Stimulated activated CD4-positive, alpha-beta T cell treated with anti-CD3 and anti-CD28 coated beads, Interleukin-12 subunit alpha, Interleukin-12 subunit beta, amount 100 ng/mL, for 24 hours (primary cell): ENCODE data around the gene SSU72.

Source experiments
- DNase-seq, 2 experiments: peaks; one replicate each; pipeline ENCODE4 v3.0.0-alpha.2; 2020; ENCODE audit warnings: low read depth in 2 of 2

Gene SSU72

DNA sequence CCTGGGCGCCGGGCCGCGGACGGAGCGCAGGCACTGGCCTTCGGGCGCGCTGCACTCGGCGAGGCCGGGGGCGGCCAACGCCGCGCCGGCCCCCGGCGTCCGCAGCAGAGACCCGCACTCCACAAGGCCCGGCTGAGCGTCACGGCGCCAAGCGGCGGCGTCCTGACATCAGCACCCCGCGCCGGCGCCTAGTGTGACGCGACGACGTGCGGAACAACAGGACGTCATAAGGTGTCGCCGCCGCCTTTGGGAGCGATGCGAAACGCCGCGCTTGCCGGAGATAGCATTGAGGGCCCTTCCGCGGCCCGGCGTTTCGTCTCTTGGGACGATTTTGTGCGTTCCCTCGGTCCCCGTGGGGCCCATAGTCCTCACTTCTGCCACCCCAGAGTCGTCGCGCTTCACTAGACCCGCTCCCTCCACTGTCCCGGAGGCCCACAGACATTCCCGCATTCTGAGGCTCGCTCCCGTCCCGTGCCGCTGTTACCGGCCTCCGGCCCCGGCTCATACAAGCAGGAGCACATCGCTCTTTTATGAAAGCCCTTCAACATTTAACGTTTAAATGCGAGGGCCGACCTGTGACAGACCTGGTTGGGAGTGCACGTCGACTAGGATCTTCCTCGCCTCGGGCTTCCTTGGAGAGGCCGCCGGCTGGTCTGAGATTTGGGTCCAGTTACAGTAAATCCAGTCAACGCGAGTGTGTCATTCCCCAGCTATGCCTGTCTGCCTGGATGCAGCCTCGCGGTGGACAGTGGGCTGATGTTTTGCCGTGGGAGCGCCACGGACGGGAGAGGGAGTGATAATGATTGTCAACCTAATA, at the start of gene SSU72:
Gene SSU72 (minus strand): TSS at position 143 of the 817 bp plus-strand sequence. CDS start 306 bp downstream, outside the sequence.
- DNase-seq: peak; percentile 82 to 86

DNA sequence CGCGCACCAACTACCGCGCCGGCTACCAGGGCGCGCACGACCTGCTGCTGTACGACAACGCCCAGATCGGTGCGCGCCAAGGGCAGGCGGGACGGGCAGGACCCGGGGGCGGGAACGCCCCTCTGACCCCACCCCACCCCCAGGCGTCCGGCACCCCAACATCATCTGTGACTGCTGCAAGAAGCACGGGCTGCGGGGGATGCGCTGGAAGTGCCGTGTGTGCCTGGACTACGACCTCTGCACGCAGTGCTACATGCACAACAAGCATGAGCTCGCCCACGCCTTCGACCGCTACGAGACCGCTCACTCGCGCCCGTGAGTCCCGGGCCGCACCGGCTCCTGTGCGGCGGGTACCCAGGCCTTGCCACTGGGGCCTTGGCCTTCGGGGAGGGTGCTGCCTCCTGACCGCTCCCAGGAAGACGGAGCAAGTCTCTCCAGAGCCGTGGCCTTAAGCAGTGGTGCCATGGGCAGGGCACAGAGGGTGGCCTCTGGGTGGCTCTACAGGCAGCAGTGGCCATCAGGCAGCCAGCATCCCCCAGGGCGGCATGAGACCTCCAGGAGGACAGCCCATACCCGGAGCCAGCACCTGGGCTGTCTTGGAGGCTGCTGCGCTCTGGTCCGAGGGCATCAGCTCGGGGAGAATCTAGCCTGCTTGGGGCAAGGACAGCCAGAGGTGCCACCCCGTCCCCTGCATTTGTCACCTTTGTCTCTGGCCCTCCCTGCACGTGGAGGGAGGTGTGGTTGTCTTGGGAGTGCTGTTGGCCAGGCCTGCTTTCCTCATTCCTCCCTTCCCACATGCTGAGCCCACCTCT, 49.2 kb upstream of the SSU72 start:
- DNase-seq: no peak

DNA sequence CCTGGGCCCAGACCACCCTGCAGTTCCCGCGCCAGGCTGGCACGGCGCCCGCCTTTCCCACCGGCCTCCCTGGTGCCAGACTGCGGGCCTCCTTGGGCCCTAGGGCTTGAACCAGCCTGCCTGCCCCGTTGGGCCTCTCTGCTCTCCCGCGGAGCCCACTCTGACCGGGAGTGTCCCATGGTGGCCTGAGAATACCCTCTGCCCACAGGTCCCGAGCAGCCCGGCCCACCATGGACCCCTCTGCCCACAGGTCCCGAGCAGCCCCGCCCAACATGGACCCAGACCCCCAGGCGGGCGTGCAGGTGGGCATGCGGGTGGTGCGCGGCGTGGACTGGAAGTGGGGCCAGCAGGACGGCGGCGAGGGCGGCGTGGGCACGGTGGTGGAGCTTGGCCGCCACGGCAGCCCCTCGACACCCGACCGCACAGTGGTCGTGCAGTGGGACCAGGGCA, 48.5 kb upstream of the SSU72 start:
- no peak for DNase-seq

DNA sequence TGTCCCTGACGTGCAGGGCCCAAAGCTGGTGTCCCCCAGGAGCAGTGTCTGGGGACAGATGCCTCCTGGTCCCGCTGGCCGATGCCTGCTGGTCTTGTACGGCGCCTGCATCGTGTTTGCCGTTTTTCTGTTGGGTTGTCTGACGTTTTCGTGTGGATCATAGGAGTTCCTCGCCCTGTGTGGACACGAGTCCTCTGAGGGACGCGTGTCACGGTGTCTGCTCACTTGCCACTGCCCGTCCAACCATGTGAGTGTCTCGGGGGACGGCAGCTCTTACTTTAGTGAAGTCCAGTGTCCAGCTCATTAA, 48.1 kb upstream of the SSU72 start:
- DNase-seq: no peak

DNA sequence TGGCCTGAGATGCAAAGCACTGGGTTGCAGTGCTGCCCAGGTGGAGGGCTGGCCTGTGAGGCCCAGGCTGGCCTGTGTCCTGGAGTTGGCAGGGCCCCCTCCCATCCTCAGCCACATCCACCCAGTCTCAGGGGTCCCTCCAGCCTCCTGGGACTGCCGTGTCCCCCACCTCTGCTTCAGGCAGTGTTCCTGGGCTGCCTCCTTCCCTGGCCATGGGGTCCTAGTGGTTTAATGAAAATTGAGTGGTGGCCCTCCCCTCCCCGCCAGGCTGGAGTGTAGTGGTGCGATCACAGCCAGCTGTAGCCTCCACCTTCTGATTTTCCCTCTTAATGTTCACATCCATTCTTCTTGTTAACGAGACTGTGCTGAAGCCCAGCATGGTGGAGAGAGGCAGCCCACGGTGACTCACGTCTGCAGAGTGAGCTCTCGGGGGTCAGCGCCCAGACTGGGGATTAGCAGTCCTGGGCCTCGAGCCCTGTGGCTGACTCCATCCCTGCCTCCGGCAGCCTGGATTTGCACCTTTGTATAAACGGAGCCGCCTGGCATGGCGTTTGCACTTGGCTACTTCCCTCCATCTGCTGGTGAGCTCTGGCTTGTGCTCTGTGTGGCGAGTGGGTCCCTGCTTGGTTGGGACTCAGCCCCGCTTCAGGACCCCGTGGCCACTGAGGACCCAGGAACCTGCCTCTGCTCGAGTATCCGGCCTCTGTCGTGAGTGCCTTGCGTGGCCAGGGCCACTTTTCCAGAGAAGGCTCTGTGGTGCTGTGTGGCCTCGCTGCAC, 47.5 kb upstream of the SSU72 start:
- DNase-seq: no peak

DNA sequence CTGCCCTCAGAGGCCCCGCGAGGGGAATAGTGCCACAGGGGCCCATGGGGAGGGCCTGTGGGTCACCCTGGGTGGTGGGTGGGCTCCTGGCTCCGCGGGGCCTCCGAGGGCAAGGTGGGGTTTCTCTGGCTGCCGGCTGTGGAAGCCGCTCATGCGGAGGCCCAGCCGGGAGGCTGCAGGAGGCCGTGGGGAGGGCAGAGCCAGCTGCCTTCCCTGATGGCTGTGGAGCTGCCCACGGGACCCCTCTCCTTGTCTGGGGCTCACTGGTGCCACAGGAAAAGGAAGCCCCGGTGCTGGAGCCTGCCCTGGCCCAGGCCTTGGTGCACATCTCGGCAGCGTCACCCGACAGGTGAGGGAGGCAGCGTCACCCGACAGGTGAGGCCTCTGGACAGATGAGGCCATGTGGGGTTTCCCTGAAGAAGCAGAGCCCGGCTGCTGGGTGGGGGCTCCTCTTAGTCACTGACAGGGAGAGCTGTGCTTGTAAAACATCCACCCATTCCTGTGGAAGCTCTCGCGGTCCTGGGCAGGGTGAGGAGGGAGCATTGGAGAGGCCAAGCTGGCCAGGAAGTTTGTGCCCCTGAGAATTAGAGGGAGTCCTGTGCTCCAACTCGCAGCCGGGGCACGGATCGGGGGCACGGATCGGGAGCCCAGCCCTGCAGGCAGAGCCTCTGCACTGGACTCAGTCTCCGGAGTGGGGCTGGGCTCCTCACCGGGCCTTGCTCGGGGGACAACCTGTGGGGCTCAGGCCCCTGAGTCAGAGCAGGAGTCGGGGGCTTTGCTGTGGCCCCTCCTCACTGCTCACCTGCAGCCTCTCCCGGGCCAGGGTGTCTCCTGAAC, 46.7 kb upstream of the SSU72 start:
- no peak for DNase-seq

- no peak for DNase-seq
These were observed 45.9 kb upstream of the SSU72 start for GRCh38 chr1:1620433-1621139.

- no peak for DNase-seq
These were observed 45.3 kb upstream of the SSU72 start for GRCh38 chr1:1619917-1620361.

DNA sequence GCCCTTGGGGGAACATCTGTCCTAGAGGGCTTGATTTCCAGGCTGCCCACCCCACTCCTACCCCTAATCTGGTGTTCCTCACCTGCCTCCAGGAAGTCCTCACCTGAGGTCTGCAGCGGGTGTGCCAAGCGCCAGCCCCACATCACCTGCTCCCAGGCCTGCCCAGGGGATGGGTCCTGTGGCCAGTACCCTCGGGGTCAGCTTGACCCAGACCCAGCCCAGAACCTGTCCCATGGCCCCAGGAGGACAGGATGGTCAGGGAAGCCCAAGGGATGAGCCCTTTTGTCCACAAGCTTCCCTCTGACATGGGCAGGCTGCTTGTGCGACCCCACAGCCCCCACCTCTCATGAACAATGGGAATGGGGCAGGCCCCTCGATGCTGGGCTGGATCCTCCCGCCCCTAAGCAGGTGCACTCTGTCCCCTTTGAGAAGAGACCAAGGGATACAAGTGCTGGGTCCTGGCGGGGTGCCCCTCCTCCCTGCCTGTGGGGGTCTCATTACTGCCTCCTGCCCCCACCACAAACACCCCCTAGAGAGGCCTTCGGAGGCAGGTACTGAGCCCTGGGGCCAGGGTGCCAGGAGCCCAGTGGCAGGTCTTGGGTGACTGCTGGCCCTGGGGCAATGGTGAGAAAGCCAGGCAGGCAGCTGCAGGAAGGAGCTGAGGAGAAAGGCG, 43.9 kb upstream of the SSU72 start:
- no peak for DNase-seq

DNA sequence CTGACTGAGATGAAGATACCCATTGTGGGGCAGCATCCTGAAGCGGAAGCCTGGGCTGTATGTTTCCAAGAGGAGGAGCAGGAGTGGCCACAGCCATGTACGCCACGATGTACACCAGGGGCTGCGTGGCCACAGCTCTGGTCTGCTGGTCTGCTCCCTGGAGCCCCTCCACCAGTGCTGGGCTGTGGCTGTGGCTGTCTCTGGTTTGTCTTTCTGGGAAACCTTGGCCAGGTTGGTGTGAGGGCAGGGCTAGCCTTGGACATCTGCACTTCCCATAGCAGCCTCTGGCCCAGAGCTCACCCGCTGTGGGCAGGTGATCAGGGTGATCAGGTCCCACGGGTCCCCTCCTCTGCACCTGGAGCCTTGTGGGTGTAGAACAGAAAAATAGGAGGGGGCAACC, 43.3 kb upstream of the SSU72 start:
- DNase-seq: no peak

- DNase-seq: no peak
These were observed 42.9 kb upstream of the SSU72 start for GRCh38 chr1:1617516-1617915.

GRCh38 chr1:1616838-1617237, 42.2 kb upstream of the SSU72 start:
- no peak for DNase-seq

- DNase-seq: peak in 1 of 2 experiments; percentile 31
These were observed 41.6 kb upstream of the SSU72 start for GRCh38 chr1:1616045-1616790.

DNA sequence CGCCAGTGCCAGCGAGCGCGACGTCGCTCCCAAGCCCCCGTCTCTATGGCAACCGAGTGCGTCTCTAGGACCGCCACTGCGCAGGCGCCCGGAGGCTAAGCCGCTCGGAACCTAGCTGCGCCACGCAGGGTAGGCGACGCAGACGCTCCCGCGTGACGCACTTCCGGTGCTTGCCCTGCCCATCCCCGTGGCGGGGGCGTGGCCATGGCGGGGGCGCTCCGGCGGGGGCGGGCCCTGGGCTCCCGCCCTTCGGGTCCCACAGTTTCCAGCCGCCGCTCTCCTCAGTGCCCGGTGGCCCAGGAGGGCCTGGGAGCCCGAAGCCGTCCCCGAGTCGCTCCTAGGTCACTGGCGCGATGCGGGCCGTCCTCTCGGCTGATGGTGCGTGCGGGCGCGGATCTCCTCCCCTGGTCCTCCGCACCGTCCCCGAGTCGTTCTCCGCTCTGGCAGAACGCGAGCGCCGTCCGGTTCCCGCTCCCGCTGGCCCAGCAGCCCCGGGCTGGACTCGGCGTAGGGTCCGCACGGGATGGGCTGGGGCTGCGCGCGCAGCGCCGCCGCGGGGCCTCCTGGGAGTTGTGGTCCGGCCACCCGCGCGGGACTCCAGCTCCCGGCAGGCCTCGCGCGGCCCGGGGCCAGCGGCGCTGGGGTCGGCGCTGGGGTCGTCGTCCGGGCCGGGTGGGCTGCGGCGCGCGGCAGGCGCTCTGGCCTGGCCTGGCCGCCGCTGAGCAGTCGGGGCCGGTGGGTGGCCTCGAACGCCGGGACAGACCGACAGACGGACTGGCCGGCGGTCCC, 40.8 kb upstream of the SSU72 start, which contains the start of gene MIB2:
Gene MIB2 (plus strand): TSS at position 245 of the 789 bp plus-strand sequence. CDS start 7,953 bp downstream, outside the sequence.
- DNase-seq: peak; percentile 94 to 96

GRCh38 chr1:1614954-1615255, 40.2 kb upstream of the SSU72 start:
- DNase-seq: no peak

DNA sequence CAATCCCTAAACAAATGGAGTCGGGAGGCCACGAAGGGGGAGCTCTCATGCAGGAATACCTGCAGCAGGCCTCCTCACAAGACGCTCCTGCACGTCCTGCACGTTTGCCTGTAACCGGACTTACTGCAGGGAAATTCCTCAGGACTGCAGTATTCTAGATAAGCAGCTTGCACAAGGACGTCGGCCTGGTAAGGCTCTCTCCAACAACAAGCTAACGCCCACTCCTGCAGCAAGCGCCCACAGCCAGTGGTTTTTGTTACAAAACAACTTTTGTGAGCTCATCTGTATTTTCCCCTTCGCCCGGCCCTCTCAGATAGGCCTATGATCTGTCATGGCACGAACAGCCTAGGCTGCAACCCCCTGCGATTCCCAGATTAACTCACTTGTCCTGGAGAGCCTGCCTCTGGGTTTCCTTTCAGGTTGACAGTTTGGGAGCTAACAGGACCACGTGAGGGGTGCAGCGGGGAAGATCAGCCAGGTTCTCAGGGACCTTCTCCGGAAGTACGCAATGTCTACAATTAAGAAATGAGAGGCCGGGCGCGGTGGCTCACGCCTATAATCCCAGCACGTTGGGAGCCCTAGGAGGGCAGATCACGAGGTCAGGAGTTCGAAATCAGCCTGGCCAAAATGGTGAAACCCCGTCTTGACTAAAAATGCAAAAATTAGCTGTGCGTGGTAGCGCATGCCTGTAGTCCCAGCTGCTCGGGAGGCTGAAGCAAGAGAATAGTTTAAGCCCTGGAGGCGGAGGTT, 39.7 kb upstream of the SSU72 start:
- DNase-seq: peak; percentile 43

DNA sequence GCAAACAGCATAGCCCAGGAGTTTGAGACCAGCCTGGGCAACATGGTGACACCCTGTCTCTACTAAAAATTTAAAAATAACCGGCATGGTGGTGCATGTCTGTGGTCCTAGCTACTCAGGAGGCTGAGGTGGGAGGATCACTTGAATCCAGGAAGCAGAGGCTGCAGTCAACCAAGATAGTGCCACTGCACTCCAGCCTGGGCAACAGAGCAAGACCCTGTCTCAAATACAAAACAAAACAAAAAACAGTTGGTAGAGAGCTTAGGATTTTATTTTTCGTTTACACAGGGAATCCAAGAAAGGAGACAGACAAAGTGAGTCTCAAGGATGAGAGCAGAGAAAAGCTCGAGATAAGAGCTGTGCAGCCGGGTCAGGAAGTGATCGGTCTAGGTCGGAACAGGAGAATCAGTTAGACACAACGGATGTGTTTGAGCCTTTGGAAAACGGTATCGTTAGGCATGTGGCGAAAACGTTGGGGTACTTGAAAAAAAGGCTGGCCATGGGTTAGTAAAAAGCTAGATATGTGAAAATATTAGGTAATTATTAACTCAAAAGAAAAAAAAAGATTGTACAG, 38.9 kb upstream of the SSU72 start:
- DNase-seq: no peak

DNA sequence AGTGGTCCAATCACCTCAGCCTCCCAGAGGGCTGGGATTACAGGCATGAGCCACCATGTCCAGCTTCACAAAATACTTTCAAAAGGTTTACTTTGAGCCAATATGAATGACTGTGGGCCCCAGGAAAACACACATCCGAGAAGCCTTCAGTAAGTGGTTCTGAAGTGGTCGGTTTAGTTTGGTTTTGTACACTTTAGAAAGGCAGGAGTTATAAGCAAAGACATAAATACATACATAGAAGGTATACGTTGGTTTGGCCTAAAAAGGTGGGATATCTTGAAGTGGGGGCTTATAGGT, 37.4 kb upstream of the SSU72 start:
- no peak for DNase-seq
